ENCODE data around the gene CCDC88A.
"Not testable (repeated sequence)": the region's sequence is repeated elsewhere in the genome, so short reads cannot be mapped to it uniquely, and the experiment has no call there.

CCDC88A gene

DNA sequence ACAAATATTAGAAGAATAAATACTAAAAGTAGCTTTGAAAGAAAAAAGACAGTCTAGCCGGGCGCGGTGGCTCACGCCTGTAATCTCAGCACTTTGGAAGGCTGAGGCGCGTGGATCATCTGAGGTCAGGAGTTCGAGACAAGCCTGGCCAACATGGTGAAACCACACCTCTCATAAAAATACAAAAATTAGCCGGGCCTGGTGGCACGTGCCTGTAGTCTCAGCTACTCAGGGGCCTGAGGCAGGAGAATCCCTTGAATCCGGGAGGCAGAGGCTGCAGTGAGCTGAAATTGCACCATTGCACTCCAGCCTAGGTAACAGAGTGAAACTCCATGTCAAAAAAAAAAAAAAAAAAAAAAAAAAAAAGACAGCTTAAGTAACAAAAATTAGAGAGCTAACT lies 34.1 kb downstream of the CCDC88A start:
- not testable (repeated sequence) for DNase-seq

DNA sequence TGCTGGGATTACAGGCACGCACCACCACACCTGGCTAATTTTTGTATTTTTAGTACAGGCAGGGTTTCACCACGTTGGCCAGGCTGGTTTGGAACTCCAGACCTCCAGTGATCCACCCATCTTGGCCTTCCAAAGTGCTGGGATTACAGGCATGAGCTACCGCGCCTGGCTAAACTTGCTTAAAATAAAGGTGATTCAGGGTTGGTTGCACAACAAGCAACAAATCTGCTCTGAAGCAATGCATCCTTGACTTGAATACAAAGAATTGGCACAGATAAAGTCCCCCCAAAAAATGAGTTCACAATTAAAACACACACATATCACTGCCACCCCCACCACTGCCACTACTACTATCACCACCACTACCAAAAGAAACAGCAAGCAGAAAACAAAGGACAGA lies 34.9 kb downstream of the CCDC88A start:
- no peak for DNase-seq

DNA sequence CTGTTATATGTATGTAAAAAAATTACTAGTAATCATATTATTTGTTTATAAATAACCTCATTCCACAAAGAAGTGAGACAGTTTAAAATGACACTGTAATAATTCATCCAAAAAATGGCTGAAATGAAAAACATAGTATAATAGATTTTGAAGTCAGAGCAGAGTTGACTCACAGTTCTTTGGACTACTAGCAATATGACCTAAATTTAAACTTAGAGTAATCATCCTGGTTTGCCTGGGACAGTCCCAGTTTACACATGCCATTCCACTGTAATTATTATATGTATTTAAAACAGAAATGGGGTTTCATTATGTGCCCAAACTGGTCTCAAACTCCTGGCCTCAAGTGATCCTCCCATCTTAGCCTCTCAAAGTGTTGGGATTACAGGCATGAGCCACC lies 48.3 kb downstream of the CCDC88A start:
- no peak for DNase-seq

DNA sequence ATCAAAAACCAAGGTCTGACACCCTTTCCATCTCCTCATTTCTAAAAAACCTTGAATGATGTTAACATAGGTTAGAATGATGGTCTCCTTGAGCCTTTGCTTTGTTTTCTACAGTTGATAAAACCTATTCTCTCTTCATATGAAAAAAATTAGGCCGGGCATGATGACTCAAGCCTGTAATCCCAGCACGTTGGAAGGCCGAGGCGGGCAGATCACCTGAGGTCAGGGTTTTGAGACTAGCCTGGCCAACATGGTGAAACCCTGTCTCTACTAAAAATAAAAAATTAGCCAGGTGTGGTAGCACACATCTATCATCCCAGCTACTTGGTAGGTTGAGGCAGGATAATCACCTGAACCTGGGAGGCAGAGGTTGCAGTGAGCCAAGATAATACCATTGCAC lies 49.4 kb downstream of the CCDC88A start:
- no peak for DNase-seq

DNA sequence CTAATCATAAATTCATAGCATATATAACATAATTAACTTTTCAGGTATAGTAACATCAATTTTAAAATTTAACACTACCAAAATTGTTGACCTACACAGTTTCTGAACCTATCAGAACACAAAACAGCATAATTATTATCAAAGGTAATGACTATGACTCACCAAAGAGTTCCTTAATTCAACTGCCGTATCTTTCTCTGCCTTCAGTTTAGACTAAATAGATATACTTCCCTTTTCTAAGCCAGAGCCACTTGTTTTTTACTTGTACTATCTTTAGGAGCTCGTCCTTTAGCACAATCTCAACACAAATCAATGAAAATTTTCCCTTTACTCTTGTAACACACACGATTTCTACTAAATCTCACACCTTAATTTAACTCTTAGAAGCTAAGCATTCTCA lies 54.4 kb downstream of the CCDC88A start:
- DNase-seq, result no peak

DNA sequence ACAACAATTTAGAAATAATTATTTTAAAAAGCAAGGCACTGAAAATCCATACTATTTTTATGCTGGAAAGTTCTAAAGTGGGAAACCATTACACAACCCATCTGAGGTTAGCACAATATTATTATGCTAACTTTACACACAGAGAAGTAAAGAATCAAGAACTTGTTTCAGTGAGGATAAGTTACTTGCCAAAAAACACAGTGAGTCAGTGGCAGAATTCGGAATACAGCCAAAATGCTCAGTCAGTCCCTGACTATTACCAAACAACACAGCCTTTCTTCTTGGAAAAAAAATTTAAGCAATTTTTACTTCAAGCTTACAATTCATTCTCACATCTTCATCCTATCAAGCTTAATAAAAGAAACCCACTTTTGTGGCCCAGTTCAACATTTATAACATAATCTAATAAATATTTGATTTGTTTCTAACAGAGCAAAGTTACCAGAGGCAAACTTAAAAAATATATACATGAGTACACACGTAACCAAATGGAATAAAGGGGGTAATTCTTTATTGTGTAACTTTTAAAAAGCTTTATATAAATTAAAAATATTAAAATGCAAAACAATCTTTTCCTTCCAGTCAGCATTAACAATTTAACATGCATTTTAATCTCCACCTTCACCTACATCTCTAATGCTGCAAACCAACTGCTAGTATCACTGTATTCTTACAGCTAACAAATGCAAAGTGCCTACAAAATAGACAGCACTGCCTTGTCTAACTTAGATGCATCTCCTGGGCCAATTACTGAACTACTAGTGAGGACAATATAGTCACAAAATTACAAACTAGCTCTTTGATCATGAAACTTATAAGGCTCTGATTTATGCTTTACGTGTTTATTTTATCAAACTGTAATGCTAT lies 55.2 kb downstream of the CCDC88A start:
- no peak for DNase-seq

DNA sequence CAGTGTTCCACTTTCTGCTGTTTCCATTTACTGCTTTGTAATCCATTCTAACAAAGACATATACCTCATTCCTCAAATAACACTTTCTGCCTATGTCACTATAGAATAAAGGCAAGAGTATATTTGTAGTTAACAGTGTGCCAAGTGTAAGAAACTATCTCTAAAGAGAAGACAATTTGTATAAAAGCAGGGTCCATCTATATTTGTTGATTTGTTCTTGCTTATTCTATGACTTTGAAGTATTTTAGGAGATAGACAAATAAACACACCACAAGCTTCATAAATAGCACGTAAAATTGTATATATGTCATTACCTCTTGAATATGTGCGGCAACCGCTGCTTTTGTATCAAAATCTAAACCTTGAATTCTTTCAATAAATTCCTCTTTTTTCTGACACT lies 56.0 kb downstream of the CCDC88A start:
- DNase-seq, result no peak

DNA sequence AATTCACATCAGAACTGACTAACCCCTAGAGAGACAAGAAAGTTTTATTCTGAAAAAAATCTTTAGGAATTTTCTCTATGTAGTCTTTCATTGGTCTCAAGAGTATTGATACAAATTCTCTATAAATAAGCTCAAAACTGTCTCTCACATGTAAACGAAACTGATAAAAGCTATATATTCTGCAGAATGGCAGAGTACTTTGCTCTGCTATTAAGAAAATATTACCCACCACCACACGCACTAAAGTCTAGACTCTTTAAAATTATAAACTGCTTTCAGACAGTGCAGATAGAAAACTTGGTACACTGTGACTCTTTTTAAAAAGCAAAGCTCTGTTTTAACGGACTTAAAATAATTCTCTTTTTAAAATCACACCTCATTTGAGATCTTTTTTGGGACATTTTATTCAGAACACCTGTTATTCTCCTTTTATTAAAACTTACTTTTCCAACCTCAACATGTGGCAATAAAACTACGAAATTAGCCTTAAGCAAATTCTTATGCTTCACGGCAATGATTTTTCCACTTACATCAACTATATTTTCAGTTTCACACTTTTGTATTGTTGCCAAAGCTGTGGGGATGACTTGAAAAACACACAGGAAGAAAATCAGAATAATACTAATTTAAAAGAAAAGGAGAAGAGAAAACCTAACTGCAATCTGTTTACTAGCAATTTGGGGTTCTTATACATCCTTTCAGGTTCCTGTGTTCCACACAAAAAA lies 58.0 kb downstream of the CCDC88A start:
- DNase-seq, result no peak

DNA sequence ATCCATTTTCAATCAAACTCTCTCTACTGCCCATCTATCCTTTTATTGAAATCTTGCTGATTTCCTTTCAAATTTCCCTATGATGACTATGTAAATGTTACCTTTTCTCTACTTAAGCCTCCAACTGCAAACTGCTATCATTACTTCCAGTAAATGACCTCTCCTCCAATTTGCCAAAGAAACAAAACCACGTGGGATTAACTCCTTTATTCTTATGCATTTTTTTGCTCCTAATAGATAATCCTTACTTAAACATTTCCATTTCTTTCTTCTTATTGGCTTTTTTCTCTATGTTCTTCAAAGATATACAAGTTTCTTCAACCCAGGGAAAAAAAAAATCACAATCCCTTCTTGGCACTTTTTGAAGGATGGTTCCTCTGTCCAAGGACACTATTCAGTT lies 61.2 kb downstream of the CCDC88A start:
- no peak for DNase-seq

DNA sequence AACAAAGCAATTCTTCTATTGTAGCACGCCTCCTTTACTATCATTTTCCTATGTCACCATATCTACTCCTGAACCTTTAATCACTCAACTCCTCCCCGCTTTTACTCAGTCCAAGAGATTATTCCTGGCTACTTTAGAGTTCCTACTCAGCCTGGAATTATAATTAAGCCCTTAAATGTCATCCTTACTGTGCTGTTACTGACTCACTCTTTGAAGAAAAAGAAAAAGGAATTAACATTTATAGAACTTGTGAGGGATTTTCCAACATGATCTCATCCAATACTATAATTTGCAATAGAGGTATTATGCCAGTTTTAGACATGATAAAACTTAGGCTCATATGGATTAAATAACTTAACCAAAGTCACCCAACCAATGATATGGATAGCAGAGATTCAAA lies 61.7 kb downstream of the CCDC88A start:
- DNase-seq, result no peak

DNA sequence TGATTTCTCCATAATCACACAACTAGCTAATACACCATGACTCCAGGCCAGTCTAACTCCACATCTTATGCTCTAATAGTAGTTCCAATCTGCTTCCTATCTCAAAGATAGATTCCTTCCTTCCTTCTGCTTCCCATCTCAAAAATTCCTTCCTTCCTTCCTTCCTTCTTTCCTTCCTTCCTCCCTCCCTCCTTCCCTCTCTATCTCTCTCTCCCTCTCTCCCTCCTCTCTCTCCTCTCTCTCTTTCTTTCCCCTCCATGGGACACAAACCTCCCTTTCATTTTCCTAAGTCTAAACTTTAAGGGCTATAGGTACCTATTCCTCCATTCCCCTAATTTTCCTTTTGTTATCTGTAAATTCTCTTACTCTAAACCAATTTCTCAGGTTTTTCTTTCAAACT lies 62.5 kb downstream of the CCDC88A start:
- no peak for DNase-seq

DNA sequence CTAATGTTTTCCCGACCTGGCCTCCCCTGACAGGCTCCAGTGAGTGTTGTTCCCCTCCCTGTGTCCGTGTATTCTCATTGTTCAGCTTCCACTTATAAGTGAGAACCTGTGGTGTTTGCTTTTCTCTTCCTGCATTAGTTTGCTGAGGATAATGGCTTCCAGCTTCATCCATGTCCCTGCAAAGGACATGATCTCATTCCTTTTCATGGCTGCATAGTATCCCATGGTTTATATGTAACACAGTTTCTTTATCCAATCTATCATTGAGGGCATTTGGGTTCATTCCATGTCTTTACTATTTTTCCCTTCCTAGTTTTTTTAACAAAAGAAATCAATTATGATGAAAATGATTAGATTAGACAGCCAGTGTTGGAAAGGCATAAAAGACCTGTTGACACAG lies 63.5 kb downstream of the CCDC88A start:
- not testable (repeated sequence) for DNase-seq

DNA sequence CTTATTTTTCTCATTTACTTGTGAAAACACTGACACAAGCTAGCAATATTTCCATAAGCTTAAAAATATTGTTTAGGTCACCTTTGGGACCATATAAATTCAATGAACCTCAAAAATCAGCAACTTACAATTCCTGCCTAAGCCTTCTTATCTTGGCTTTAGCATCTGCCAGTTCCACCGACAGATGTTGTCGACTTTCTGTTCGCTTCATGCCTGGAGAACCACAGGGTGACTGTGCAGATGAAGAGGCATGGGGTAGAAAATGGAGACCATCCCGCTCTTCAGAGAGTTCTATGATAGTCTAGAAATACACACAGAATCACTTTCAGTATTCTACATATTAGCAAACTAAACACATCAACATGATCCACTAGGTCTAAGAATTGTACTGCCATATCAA lies 64.2 kb downstream of the CCDC88A start:
- DNase-seq, result no peak

DNA sequence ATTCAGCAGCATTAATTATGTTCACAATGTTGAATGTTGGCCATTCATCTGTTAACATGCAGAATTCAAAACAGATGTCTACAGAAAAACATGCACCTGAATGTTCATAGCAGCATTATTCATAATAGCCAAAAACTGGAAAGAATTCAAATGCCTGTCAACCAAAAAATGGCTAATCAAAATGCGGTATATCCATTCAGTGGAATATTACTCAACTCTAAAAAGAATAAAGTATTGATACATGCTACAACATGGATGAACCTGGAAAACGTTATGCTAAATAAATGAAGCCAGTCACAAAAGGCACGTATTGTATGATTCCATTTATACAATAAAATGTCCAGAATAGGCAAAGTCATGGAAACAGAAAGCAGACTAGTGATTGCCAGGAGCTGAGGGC lies 68.0 kb downstream of the CCDC88A start:
- no peak for DNase-seq

DNA sequence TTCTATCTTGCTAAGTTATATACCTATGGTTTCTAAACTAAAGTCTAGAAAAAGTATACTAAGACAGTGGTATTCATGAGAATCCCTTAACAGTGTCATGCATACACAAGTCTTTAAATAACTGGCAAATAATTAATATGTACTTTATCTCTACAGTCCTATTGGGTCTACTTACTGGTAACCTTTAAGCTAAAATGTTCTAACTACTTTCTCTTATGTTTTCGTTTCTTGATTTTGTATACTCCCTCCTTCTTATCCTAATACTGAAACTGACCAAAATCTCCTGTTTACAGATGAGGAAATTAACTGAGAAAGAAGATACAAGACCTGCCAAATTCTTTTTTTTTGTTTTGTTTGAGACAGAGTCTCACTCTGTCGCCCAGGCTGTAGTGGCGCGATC lies 74.6 kb downstream of the CCDC88A start:
- no peak for DNase-seq

DNA sequence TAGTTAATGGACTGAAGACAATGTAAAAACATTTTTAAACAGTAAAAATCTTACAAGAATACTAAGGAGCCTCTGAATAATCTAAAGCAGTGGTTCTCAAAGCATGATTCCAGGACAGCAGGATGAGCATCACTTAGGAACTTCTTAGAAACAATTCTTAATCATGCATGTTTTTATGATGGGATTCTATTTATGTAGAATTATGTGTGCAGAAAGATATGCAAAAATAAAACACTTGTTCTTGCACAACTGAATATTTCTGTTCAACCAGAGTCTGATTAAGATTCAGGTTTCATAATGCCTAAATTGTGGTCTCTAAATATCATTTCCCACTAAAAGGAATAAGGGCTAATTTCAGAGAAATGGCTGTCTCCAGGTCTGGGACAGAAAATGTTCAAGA lies 81.4 kb downstream of the CCDC88A start:
- DNase-seq, result no peak

DNA sequence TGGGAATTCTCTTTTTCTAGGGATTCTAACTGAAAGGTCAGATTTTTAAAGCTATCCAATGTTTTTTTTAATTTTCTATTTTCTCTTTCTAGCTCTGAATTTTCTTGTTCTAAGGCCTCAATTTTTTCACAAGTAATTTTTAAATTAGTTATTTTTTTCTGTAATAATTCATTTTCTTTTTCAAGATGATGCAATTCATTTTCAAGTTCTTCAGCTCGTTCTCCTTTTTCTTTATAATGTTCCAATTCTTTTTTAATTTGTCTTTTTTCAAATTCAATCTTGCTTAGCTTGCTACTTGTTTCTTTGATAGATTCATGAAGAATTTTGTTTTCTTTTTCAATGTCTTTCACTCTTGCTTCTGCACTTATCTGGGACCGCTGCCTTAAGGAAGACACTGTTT lies 84.9 kb downstream of the CCDC88A start:
- DNase-seq, result no peak

DNA sequence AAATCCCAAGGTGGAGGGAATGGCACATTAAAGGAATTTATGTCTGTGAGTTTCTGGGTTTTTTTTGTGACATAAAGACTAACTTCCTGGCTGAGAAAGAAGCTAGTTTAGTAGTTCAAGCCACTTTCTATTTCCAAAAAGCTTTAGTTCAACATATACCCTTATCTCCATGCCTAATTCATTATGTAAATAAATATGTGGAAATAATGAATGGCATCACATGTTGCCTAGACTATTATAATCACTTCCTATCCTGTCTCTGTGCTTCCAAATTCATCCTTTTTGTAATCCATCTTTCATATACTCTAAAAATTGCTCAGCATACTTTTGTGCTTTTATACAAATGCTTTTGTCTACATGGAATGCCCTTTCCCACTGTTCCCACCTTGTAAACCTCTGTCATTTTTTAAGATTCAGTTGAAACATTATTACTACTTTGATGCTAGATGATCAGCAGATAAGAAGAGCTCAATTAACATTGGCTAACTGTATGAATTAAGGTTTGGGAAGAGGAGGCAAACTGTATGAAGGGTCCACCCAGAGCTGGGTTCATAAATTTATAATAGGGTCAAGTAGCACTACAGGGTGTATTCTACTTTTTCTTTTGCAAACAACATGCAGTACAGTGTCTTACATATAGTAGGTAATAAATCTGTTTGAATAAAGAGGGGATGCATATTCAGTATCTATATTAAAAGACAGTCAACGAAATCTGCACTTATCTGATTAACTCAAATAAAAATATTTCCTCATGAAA lies 88.9 kb downstream of the CCDC88A start:
- DNase-seq, result no peak

DNA sequence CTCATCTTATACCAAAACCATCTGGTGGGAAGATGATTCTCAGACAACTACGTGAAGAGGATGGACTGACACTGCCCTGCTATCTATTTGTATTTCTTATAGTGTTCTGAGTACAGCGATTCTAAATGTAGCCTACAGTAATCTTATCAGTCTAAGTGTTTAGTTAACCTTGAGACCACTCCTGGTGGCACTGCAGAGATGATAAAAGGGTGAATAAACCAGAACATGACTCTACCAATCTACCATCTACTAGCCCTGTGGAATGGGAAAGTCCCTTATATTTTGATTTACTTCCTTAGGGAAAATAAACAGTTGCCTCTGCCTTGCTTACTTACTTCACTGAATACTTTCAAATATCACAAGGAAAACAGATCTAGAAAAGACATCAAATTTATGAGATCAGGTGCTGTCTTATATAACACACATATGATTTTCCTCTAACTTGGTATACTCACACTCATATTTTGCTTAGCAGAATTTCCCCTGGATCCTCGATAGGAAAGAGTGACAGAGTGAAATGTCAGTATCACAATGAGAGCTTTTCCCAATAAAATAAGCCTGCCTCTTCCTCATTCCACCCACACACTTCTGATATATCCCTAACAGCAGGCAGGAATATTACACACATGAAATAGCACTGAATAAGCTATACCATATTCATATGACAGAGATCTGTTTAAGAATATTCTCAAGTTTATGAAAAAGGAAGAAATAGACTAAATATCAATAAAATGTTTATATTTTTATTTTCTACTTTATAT lies 92.0 kb downstream of the CCDC88A start:
- no peak for DNase-seq

DNA sequence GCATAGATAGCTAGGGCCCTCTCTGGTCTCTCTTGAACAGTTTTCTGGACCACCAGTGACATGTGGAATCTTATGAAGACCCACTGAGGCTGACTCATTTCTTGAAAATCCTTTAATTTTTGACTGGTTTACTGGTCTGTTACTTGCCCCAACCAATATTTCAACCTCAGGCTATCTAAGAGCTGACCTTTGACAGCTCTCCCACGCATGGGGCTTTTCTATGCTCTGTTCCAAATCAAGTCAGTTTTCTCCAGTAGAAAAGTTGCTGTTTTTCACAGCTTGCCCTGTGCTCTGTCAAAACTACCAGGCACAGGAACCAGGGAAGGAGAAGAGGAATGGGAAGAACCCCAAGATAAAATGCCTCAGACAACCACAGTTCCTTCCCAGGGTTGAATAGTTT lies 104.7 kb downstream of the CCDC88A start:
- no peak for DNase-seq

DNA sequence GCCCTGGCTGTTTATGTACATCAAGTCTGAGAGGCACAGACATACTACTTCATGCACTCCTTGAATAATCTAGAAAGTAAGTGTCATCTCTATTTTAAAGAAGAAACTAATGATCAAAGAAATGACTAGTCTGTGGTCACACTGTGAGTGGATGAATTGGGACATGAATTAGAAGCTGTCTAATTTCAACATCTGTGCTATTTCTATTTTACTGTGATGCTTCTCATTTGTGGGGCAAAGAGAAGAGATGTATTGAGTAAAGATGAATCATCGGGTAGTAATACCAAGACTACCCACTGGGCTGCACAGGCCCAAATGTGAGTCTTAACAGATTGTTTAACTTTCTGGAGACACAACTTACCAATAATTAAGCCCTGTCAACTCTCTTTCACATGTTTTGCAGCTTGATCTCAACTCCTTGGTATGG lies 108.2 kb downstream of the CCDC88A start:
- no peak for DNase-seq

DNA sequence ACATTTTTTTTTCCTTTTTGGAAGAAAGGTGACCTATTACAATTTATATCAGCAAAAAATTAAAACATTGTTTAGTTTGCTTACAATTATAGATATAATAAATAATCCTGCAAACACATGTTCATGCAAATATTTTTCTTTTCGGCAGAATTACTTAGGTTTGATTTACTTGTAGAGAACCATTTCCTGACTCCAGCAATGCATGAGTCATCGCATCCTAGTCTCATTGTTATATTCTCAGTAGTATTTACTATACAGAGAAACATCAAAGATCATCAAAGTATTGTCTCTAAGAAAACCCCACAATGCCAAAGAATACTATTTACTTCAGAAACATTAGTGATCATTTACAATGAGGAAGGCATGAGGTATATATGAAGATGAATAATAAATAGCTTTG lies 110.2 kb downstream of the CCDC88A start:
- DNase-seq, result no peak

DNA sequence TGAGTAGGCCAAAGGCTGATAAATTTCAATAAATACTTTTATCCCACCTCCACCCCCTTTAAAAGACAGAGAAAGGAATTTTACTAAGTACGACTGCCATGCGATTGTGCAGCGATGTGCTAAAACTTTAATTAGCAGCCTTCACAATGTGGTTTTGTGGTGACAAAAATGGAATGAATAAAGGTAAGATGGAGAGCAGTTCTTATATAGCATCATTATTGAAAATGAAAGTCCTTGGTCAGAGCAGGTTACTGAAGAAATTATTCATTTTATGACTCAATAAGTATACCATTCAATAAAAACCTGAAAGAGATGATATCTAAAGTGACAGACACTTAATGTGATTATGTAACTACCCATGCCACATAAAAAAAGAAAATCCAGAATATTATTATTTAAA lies 117.4 kb downstream of the CCDC88A start:
- DNase-seq, result no peak
